ENCODE results near the gene ARPC2. TPM values are rescaled to one million over a fixed set of nuclear protein-coding genes. Genes with fewer than 3 reads are reported as not detected.

Gene ARPC2
- total and polyA plus RNA-seq, 10 of the 15 experiments (the other 5 are each of a cell fraction or from before 2014, with no cell fraction given) = 440 to 980 (median 709) TPM

DNA sequence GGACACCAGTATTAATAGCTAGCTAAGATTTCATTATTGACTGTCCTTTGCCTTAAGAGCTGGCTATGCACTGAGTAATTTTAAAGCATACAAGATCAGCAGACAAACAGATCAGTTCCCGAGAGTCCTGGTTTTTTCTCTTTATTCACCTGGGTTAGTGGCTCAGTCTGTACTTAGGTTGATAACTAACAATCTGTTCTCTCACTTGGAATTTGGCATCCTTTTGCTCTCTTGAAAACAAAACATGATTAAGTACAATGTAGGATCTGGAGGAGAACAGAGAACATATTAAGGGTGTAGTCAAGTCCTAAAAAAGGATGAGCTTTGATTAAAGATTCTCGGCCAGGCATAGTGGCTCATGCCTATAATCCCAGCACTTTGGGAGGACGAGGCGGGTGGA is 16.6 kb downstream of the ARPC2 start:
- RAD21 ChIA-PET (ENCODE audit: unreplicated experiment) = no interaction called here
- POLR2A ChIA-PET = interaction anchor here (1.7 kb wide), 1 partner anchor 12 kb away, joined by 5 read pairs; no protein-coding TSS in a partner anchor
- no peak for TF ChIP-seq ZNF217 (IDR thresholded peaks at IDR 0.05)
- no peak for TF ChIP-seq ZNF24 (IDR thresholded peaks at IDR 0.05)
- TF ChIP-seq RELA (IDR thresholded peaks at IDR 0.05; ENCODE audit: borderline replicate concordance, partially characterized antibody) = no peak
- TF ChIP-seq ASH2L (IDR thresholded peaks at IDR 0.05; ENCODE audit: borderline replicate concordance, low read depth) = no peak
- TF ChIP-seq, protein P1, sequence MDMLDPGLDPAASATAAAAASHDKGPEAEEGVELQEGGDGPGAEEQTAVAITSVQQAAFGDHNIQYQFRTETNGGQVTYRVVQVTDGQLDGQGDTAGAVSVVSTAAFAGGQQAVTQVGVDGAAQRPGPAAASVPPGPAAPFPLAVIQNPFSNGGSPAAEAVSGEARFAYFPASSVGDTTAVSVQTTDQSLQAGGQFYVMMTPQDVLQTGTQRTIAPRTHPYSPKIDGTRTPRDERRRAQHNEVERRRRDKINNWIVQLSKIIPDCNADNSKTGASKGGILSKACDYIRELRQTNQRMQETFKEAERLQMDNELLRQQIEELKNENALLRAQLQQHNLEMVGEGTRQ (IDR thresholded peaks at IDR 0.05; ENCODE audit: borderline replicate concordance, low read depth, low read length) = no peak
- no peak for TF ChIP-seq NR2C1 (IDR thresholded peaks at IDR 0.05)
- TF ChIP-seq MEF2A (IDR thresholded peaks at IDR 0.05; ENCODE audit: insufficient read depth, low read depth, low read length) = no peak
- no peak for TF ChIP-seq PAX5 (IDR thresholded peaks at IDR 0.05; ENCODE audit: borderline replicate concordance, low read depth, low read length)
- no peak for TF ChIP-seq NBN (IDR thresholded peaks at IDR 0.05)
- no peak for TF ChIP-seq CHD4 (IDR thresholded peaks at IDR 0.05)
- H3K4me2 ChIP-seq (ENCODE audit: control insufficient read depth, insufficient read depth) = no peak overlapping the region
- no peaks in the 10 kb centered on the region for H3K27me3 ChIP-seq (replicated peaks in 1 of 2; ENCODE audit: control insufficient read depth in 2 of 2, insufficient read depth in 2 of 2, low read length in 1 of 2)
- peaks cover 20% of the 10 kb centered on the region for H3K79me2 ChIP-seq (ENCODE audit: control insufficient read depth, insufficient read depth, low read length)
- ATAC-seq (no peak), FAIRE-seq (no peak), DNase-seq (ENCODE audit: low read depth, low spot score) (no peak)
- intact Hi-C loops (cut with micrococcal nuclease; ENCODE audit: unreplicated experiment) = no loop called here
- no peak overlapping the region for H3K27ac ChIP-seq (ENCODE audit: control insufficient read depth, insufficient read depth)
- in situ Hi-C loops (cut with MboI) = no loop called here
- peaks cover 20 to 45% of the 10 kb centered on the region in 2 experiments for H3K36me3 ChIP-seq (ENCODE audit: control insufficient read depth in 2 of 2, insufficient read depth in 2 of 2, low read length in 1 of 2)
- BruUV-seq (replicated peaks) = no TSS peak
- no peak overlapping the region for H3K9ac ChIP-seq (ENCODE audit: control insufficient read depth, insufficient read depth, low read length)
- H4K20me1 ChIP-seq (ENCODE audit: control insufficient read depth, insufficient read depth) = peaks cover 3% of the 10 kb centered on the region; the same call in 1 of the 2 replicates
- CTCF ChIA-PET = interaction anchor here (1.0 kb wide), 1 partner anchor 24 kb away, joined by 4 read pairs; no protein-coding TSS in a partner anchor
- 96% methylated on average over 4 of the region's 4 CpGs for WGBS (ENCODE audit: insufficient coverage, insufficient replicate concordance, low lambda C conversion rate, missing lambda C conversion rate)
- peaks cover 19% of the 10 kb centered on the region for H3K4me1 ChIP-seq (ENCODE audit: control insufficient read depth, insufficient read depth, low read length)
- SMC1A ChIA-PET (ENCODE audit: uncharacterized antibody, unreplicated experiment) = interaction anchor here (1.3 to 1.5 kb wide), 3 partner anchors 9 to 14 kb away, joined by 4 read pairs; no protein-coding TSS in a partner anchor
- no peak overlapping the region for H3K4me3 ChIP-seq
- H2AFZ ChIP-seq (ENCODE audit: control insufficient read depth, low read depth, low read length) = no peak overlapping the region
- no peaks in the 10 kb centered on the region for H3K9me3 ChIP-seq (replicated peaks; ENCODE audit: control insufficient read depth, insufficient read depth, low read length)

Measured in GM12878 (cell line).